Sigmoid colon (tissue), 7 donors: ENCODE results near the gene LPCAT2. TPM values are rescaled to one million over a fixed set of nuclear protein-coding genes. Genes with fewer than 3 reads are reported as not detected.

Source experiments
- DNase-seq: peaks from one replicate; pipeline ENCODE4 v3.0.0-alpha.2; 2019
- H3K27ac ChIP-seq, 4 donors: fragments of 200-600 bp; sonication (generic); one replicate each; pipeline ENCODE4 v1.5.1; 2016 to 2019; ENCODE audit warnings: mild to moderate bottlenecking in 1 of 4
- H3K27me3 ChIP-seq, 3 donors: fragments of 200-600 bp; sonication (generic); one replicate each; pipeline ENCODE4 v1.5.1; 2019; ENCODE audit warnings: mild to moderate bottlenecking in 1 of 3
- H3K36me3 ChIP-seq, 4 donors: fragments of 200-600 bp; sonication (generic); one replicate each; pipeline ENCODE4 v1.5.1; 2016 to 2019
- H3K4me1 ChIP-seq, 4 donors: fragments of 200-600 bp; sonication (generic); one replicate each; pipeline ENCODE4 v1.5.1; 2017 to 2019
- H3K4me3 ChIP-seq, 4 donors: fragments of 200-600 bp; sonication (generic); one replicate each; pipeline ENCODE4 v1.5.1; 2017 to 2019; ENCODE audit warnings: mild to moderate bottlenecking in 2 of 4, moderate library complexity in 1 of 4
- H3K9me3 ChIP-seq, 4 donors: fragments of 200-600 bp in 3 of 4; sonication (generic) in 3 of 4; one replicate each; pipeline versions ENCODE4 v1.5.1 to v1.6.1; 2013 to 2019
- EP300 ChIP-seq, 4 donors: sonication (generic); formaldehyde crosslinking; IDR thresholded peaks; one replicate each; pipeline ENCODE4 v1.6.1; 2017; ENCODE audit warnings: antibody characterized with exemption in 4 of 4
- POLR2A ChIP-seq, 2 donors: fragments of 450-650 bp; IDR thresholded peaks; one replicate each; pipeline ENCODE4 v1.6.1; 2016; ENCODE audit warnings: antibody characterized with exemption in 2 of 2, mild to moderate bottlenecking in 2 of 2, moderate library complexity in 2 of 2
- POLR2AphosphoS5 ChIP-seq, 4 donors: sonication (generic); formaldehyde crosslinking; IDR thresholded peaks; one replicate each; pipeline ENCODE4 v1.6.1; 2017; ENCODE audit warnings: antibody characterized with exemption in 4 of 4
- WGBS, 2 donors: extraction: QIAGEN DNeasy Blood & Tissue Kit; methylation state at CpG; one replicate each; pipeline ENCODE4 v1.1.7; 2013; 5-methylcytosine and 5-hydroxymethylcytosine counted together
- intact Hi-C: fragments of 100-400 bp; cut with DNase I; formaldehyde crosslinking; loops from one replicate; pipeline ENCODE4 v1.15.1; 2023
- polyA plus RNA-seq, 3 donors: library from polyadenylated mRNA; stranded (reverse); fragments of 200-250 nt; gene quantifications; one replicate each; pipeline ENCODE4 v1.2.3, GENCODE V29; 2013
- total RNA-seq, 4 donors: library from RNA; depleted of rRNA; stranded (reverse); fragments of >200 nt; gene quantifications; one replicate each; pipeline ENCODE4 v1.1.0, GENCODE V29; 2016
- TF ChIP-seq, protein P1 (sequence below), 4 experiments: fragments of 450-650 bp in 3 of 4; fragments of 200-600 bp in 1 of 4; IDR thresholded peaks; one replicate each; pipeline ENCODE4 v1.5.1; 2016 to 2019; ENCODE audit warnings: antibody characterized with exemption in 4 of 4, mild to moderate bottlenecking in 3 of 4, moderate library complexity in 2 of 4
- donor health status: healthy with polysubstance abuse.
- donor health status: Bipolar disorder and iron deficiency.
- donor health status: healthy.

LPCAT2 gene
- total and polyA plus RNA-seq, 7 donors, result 1.2 to 12.8 (median 6.6) TPM

DNA sequence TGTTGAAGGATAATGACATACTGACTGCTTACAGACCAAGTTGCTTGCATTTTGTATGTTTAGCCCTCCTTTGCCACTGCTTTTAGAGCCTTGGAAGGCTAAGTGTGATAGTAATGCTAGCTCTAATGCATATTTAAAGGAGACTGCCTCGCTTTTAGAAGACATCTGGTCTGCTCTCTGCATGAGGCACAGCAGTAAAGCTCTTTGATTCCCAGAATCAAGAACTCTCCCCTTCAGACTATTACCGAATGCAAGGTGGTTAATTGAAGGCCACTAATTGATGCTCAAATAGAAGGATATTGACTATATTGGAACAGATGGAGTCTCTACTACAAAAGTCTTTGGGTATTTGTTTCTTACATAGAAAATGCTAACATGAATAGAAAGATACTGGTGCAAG lies 76.8 kb downstream of the LPCAT2 start:
- TF ChIP-seq, protein P1, sequence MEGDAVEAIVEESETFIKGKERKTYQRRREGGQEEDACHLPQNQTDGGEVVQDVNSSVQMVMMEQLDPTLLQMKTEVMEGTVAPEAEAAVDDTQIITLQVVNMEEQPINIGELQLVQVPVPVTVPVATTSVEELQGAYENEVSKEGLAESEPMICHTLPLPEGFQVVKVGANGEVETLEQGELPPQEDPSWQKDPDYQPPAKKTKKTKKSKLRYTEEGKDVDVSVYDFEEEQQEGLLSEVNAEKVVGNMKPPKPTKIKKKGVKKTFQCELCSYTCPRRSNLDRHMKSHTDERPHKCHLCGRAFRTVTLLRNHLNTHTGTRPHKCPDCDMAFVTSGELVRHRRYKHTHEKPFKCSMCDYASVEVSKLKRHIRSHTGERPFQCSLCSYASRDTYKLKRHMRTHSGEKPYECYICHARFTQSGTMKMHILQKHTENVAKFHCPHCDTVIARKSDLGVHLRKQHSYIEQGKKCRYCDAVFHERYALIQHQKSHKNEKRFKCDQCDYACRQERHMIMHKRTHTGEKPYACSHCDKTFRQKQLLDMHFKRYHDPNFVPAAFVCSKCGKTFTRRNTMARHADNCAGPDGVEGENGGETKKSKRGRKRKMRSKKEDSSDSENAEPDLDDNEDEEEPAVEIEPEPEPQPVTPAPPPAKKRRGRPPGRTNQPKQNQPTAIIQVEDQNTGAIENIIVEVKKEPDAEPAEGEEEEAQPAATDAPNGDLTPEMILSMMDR (IDR thresholded peaks at IDR 0.05), result no peak
- no peak for TF ChIP-seq POLR2AphosphoS5 (IDR thresholded peaks at IDR 0.05)
- TF ChIP-seq EP300 (IDR thresholded peaks at IDR 0.05), result no peak
- TF ChIP-seq POLR2A (IDR thresholded peaks at IDR 0.05), result no peak
- no peaks in the 10 kb centered on the region for H3K36me3 ChIP-seq
- no peaks in the 10 kb centered on the region for H3K4me1 ChIP-seq
- H3K27ac ChIP-seq, result no peak overlapping the region
- intact Hi-C loops, result no loop called here
- no peaks in the 10 kb centered on the region for H3K9me3 ChIP-seq
- H3K4me3 ChIP-seq, result no peak overlapping the region
- 87 to 90% methylated on average over 2 of the region's 2 CpGs for WGBS, 2 donors
- DNase-seq, result no peak
- no peaks in the 10 kb centered on the region for H3K27me3 ChIP-seq

DNA sequence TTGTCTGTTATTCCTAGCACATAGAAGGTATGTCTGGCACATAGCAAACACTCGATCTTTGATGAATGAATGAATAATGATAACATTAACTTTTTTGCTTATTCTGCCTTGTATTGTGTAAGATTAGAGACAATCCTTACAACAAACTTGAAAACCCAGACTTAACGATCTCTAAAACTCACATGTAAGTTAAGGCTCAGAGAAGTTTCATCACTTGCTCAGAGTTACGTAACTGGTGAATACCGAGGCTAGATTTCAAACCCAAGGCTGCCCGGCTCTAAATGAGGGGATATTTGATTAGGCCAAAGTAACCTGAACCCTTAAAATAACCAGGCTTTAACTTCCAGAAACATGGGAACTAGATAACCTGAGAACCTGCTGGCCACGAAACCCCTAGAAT lies 79.9 kb downstream of the LPCAT2 start:
- Histone ChIP-seq H3K4me1 (no peaks in the 10 kb centered on the region), H3K27ac (no peak overlapping the region), H3K27me3 (peaks cover 0 to 4% (median 0%) of the 10 kb centered on the region in 3 donors), H3K36me3 (no peaks in the 10 kb centered on the region), H3K4me3 (no peak overlapping the region), H3K9me3 (no peaks in the 10 kb centered on the region)
- no peak for DNase-seq
- intact Hi-C loops, result no loop called here
- TF ChIP-seq POLR2A (IDR thresholded peaks at IDR 0.05), result no peak
- WGBS, 2 donors, result 83 to 85% methylated on average over 6 of the region's 6 CpGs

DNA sequence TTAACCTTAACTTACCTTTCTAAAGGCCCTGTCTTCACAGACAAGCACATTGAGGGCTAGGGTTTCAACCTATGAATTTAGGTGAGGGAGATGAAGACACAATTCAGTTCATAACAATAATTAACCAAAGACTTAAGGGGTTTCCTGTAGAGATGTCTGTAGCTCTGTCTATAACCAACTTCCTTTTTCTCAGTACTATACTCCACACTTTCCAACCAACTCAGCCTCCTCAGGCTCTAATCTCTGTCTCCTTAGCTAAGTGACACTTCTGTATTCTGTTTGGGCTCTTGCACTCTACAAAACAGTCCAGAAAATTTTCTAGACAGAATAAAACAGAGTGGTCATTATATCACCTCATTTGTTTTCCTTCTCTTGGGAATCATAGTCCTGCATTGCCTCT lies 83.4 kb downstream of the LPCAT2 start:
- Histone ChIP-seq H3K27me3 (peaks cover 0 to 4% (median 0%) of the 10 kb centered on the region in 3 donors), H3K36me3 (no peaks in the 10 kb centered on the region), H3K4me1 (no peaks in the 10 kb centered on the region), H3K9me3 (no peaks in the 10 kb centered on the region), H3K27ac (no peak overlapping the region), H3K4me3 (no peak overlapping the region)
- intact Hi-C loops, result no loop called here
- DNase-seq, result no peak
- TF ChIP-seq POLR2AphosphoS5 (IDR thresholded peaks at IDR 0.05) (no peak), POLR2A (IDR thresholded peaks at IDR 0.05) (no peak), EP300 (IDR thresholded peaks at IDR 0.05) (no peak)
- TF ChIP-seq, protein P1 (IDR thresholded peaks at IDR 0.05), result no peak

DNA sequence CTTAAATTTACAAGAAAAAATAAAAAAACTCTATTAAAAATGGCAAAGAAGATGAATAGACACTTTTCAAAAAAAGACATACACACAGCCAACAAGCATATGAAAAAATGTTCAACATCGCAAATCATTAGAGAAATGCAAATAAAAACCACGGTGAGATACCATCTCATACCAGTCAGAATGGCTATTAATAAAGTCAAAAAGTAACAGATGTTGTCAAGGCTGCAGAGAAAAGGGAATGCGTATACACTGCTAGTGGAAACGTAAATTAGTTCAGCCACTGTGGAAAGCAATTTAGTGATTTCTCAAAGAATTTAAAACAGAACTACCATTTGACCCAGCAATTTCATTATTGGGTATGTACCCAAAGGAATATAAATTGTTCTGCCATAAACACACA lies 89.1 kb downstream of the LPCAT2 start:
- intact Hi-C loops, result no loop called here
- H3K36me3 ChIP-seq, result no peaks in the 10 kb centered on the region
- H3K4me3 ChIP-seq, result no peak overlapping the region
- H3K9me3 ChIP-seq, result no peaks in the 10 kb centered on the region
- H3K4me1 ChIP-seq, result no peaks in the 10 kb centered on the region
- no peaks in the 10 kb centered on the region for H3K27me3 ChIP-seq
- no peak for TF ChIP-seq POLR2AphosphoS5 (IDR thresholded peaks at IDR 0.05)
- TF ChIP-seq, protein P1 (IDR thresholded peaks at IDR 0.05), result no peak
- no peak for TF ChIP-seq EP300 (IDR thresholded peaks at IDR 0.05)
- TF ChIP-seq POLR2A (IDR thresholded peaks at IDR 0.05), result no peak
- DNase-seq, result no peak
- no peak overlapping the region for H3K27ac ChIP-seq
- WGBS, 2 donors, result 60 to 78% methylated on average over 4 of the region's 4 CpGs

DNA sequence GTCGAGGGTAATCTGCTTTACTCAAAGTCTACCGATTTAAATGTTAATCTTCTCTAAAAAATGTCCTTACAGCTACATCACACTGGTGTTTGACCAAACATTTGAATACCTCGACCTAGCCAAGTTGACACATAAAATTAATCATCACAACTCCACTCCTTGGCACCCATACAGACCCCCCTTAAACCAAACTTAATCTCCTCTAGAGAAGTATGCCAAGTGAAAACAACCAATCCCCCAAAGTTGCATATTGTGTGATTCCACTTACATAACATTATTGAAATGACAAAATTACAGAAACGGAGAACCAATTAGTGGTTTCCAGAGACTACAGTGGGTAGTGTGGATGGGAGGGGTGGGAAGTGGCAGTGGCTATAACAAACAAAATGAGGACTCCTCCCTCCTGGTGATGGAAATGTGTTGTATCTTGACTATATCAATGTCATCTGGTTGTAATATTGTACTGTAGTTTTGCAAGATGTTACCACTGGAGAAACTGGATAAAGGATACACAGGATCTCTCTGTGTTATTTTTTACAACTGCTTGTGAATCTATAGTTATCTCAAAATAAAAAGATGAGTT lies 97.0 kb downstream of the LPCAT2 start:
- Histone ChIP-seq H3K4me1 (peaks cover 0 to 13% (median 3%) of the 10 kb centered on the region in 4 donors), H3K9me3 (no peaks in the 10 kb centered on the region), H3K4me3 (no peak overlapping the region), H3K27me3 (no peaks in the 10 kb centered on the region), H3K27ac (no peak overlapping the region), H3K36me3 (no peaks in the 10 kb centered on the region)
- WGBS, 2 donors, result 60 to 66% methylated on average over 4 of the region's 4 CpGs
- TF ChIP-seq, protein P1 (IDR thresholded peaks at IDR 0.05), result no peak
- no peak for TF ChIP-seq EP300 (IDR thresholded peaks at IDR 0.05)
- TF ChIP-seq POLR2AphosphoS5 (IDR thresholded peaks at IDR 0.05), result no peak
- TF ChIP-seq POLR2A (IDR thresholded peaks at IDR 0.05), result no peak
- DNase-seq, result no peak
- intact Hi-C loops, result no loop called here
